H9 (cell line): Measurements from ENCODE around the gene DCTN2. TPM values are rescaled to one million over a fixed set of nuclear protein-coding genes. Genes with fewer than 3 reads are reported as not detected.

ENCODE experiments used
- DNase-seq: peaks from one replicate; pipeline ENCODE4 v3.0.0-alpha.2; 2017
- H2AFZ ChIP-seq: one replicate; pipeline ENCODE4 v1.6.1; 2013; ENCODE audit warnings: mild to moderate bottlenecking, low read length, control low read depth, moderate library complexity
- H2AK5ac ChIP-seq: 2 replicates; pipeline ENCODE4 v1.6.1; 2013; ENCODE audit warnings: low read length, control low read depth, mixed read lengths; ENCODE audit not compliant: insufficient read length
- H2BK120ac ChIP-seq: one replicate; pipeline ENCODE4 v1.6.1; 2013; ENCODE audit warnings: low read depth, mild to moderate bottlenecking, low read length, control low read depth, inconsistent platforms; ENCODE audit not compliant: poor library complexity, severe bottlenecking
- H2BK12ac ChIP-seq: 2 replicates; pipeline ENCODE4 v1.6.1; 2013; ENCODE audit warnings: low read length, control low read depth, mixed read lengths, low read depth; ENCODE audit not compliant: insufficient read length
- H2BK15ac ChIP-seq: 2 replicates; pipeline ENCODE4 v1.6.1; 2013; ENCODE audit warnings: low read depth, low read length, control low read depth
- H2BK20ac ChIP-seq: one replicate; pipeline ENCODE4 v1.6.1; 2013; ENCODE audit warnings: low read depth, mild to moderate bottlenecking, low read length, control low read depth, inconsistent platforms; ENCODE audit not compliant: poor library complexity, severe bottlenecking
- H2BK5ac ChIP-seq: 2 replicates; pipeline ENCODE4 v1.6.1; 2013; ENCODE audit warnings: low read length, control low read depth, mixed read lengths; ENCODE audit not compliant: insufficient read length
- H3K14ac ChIP-seq: 2 replicates; pipeline ENCODE4 v1.6.1; 2013; ENCODE audit warnings: low read length, control low read depth; ENCODE audit not compliant: insufficient read depth
- H3K18ac ChIP-seq: 2 replicates; pipeline ENCODE4 v1.6.1; 2013; ENCODE audit warnings: low read depth, mild to moderate bottlenecking, mixed read lengths, low read length, control low read depth; ENCODE audit not compliant: insufficient read length
- H3K23ac ChIP-seq: 2 replicates; pipeline ENCODE4 v1.6.1; 2013; ENCODE audit warnings: low read length, control low read depth, mixed read lengths, low read depth; ENCODE audit not compliant: insufficient read length
- H3K23me2 ChIP-seq: 2 replicates; pipeline ENCODE4 v1.6.1; 2013; ENCODE audit warnings: low read depth, mild to moderate bottlenecking, mixed read lengths, low read length, control low read depth; ENCODE audit not compliant: insufficient read length, poor library complexity, severe bottlenecking
- H3K27ac ChIP-seq: 2 replicates; pipeline ENCODE4 v1.5.1; 2013; ENCODE audit warnings: low read length, control low read depth, mixed read lengths, low read depth; ENCODE audit not compliant: insufficient read length
- H3K27me3 ChIP-seq: 2 replicates; pipeline ENCODE4 v1.6.1; 2013; ENCODE audit warnings: low read length, control low read depth, inconsistent platforms; ENCODE audit not compliant: insufficient read depth
- H3K4ac ChIP-seq: 2 replicates; pipeline ENCODE4 v1.6.1; 2013; ENCODE audit warnings: low read depth, mild to moderate bottlenecking, control low read depth, inconsistent platforms, low read length, moderate library complexity
- H3K4me1 ChIP-seq: 2 replicates; pipeline ENCODE4 v1.6.1; 2013; ENCODE audit warnings: low read length, control low read depth, inconsistent platforms; ENCODE audit not compliant: insufficient read depth
- H3K4me2 ChIP-seq: 2 replicates; pipeline ENCODE4 v1.6.1; 2013; ENCODE audit warnings: low read length, control low read depth, mixed read lengths; ENCODE audit not compliant: insufficient read length, insufficient read depth
- H3K56ac ChIP-seq: 2 replicates; pipeline ENCODE4 v1.6.1; 2013; ENCODE audit warnings: low read depth, mild to moderate bottlenecking, mixed read lengths, low read length, control low read depth; ENCODE audit not compliant: insufficient read length
- H3K79me1 ChIP-seq: 2 replicates; pipeline ENCODE4 v1.6.1; 2013; ENCODE audit warnings: low read depth, mild to moderate bottlenecking, moderate library complexity, low read length, control low read depth, inconsistent platforms; ENCODE audit not compliant: insufficient read depth, poor library complexity, severe bottlenecking
- H3K79me2 ChIP-seq: 2 replicates; pipeline ENCODE4 v1.6.1; 2013; ENCODE audit warnings: low read length, control low read depth, inconsistent platforms; ENCODE audit not compliant: insufficient read depth
- H3K9ac ChIP-seq: 2 replicates; pipeline ENCODE4 v1.6.1; 2013; ENCODE audit warnings: low read length, control low read depth, mixed read lengths; ENCODE audit not compliant: insufficient read length; ENCODE audit errors: extremely low read depth
- H3K9me3 ChIP-seq: one replicate; pipeline ENCODE4 v1.6.1; 2013; ENCODE audit warnings: low read depth, low read length, inconsistent platforms; ENCODE audit not compliant: control insufficient read depth
- H3T11ph ChIP-seq: one replicate; pipeline ENCODE4 v1.6.1; 2013; ENCODE audit warnings: mild to moderate bottlenecking, low read length, control low read depth, inconsistent platforms
- H4K20me1 ChIP-seq: one replicate; pipeline ENCODE4 v1.6.1; 2013; ENCODE audit not compliant: control insufficient read depth, insufficient read length, insufficient read depth
- H4K5ac ChIP-seq: 2 replicates; pipeline ENCODE4 v1.6.1; 2013; ENCODE audit warnings: low read depth, mild to moderate bottlenecking, mixed read lengths, low read length, control low read depth; ENCODE audit not compliant: insufficient read length
- H4K8ac ChIP-seq: replicated peaks from 2 replicates; pipeline ENCODE4 v1.6.1; 2013; ENCODE audit warnings: low read length, control low read depth, mixed read lengths, low read depth; ENCODE audit not compliant: insufficient read length
- H4K91ac ChIP-seq: 2 replicates; pipeline ENCODE4 v1.6.1; 2013; ENCODE audit warnings: low read depth, mild to moderate bottlenecking, moderate library complexity, mixed read lengths, low read length, control low read depth; ENCODE audit not compliant: insufficient read length
- H3K27ac Mint-ChIP-seq, 3 experiments: 2 replicates in 2 of 3; 3 replicates in 1 of 3; pipeline ENCODE4 v1.8.0; 2020 to 2021; ENCODE audit warnings: mixed read lengths in 3 of 3, mild to moderate bottlenecking in 1 of 3, moderate library complexity in 1 of 3
- H3K27me3 Mint-ChIP-seq: 2 replicates; pipeline ENCODE4 v1.8.0; 2021; ENCODE audit warnings: low read depth, mild to moderate bottlenecking, moderate library complexity, mixed read lengths
- H3K36me3 Mint-ChIP-seq, 3 experiments: 2 replicates in 2 of 3; 3 replicates in 1 of 3; pipeline ENCODE4 v1.8.0; 2020 to 2021; ENCODE audit warnings: low read depth in 3 of 3, mixed read lengths in 3 of 3; ENCODE audit not compliant: insufficient read depth in 1 of 3
- H3K4me1 Mint-ChIP-seq, 2 experiments: 2 replicates each; pipeline ENCODE4 v1.8.0; 2020; ENCODE audit warnings: mixed read lengths in 2 of 2
- H3K4me3 Mint-ChIP-seq, 2 experiments: 2 replicates in 1 of 2; 3 replicates in 1 of 2; pipeline ENCODE4 v1.8.0; 2020 to 2021; ENCODE audit warnings: mild to moderate bottlenecking in 2 of 2, mixed read lengths in 2 of 2, moderate library complexity in 1 of 2
- H3K9me3 Mint-ChIP-seq, 2 experiments: 2 replicates in 1 of 2; 3 replicates in 1 of 2; pipeline ENCODE4 v1.8.0; 2020; ENCODE audit warnings: mild to moderate bottlenecking in 2 of 2, mixed read lengths in 2 of 2, moderate library complexity in 1 of 2
- CTCF ChIP-seq: fragments of 200-600 bp; sonication (generic); conservative IDR thresholded peaks from 3 replicates; pipeline ENCODE4 v1.8.0; 2021; ENCODE audit warnings: antibody characterized with exemption, mild to moderate bottlenecking
- WGBS: extraction: QIAGEN DNeasy Blood & Tissue Kit; methylation state at CpG from one replicate; pipeline ENCODE4 v1.1.7; 2013; ENCODE audit warnings: missing lambda C conversion rate, low lambda C conversion rate, mixed read lengths; ENCODE audit not compliant: insufficient read length; ENCODE audit errors: extremely low coverage; 5-methylcytosine and 5-hydroxymethylcytosine counted together
- total RNA-seq: library from RNA; stranded (reverse); gene quantifications from 2 replicates; pipeline ENCODE4 v1.2.1, GENCODE V29; 2021

Gene DCTN2
- total RNA-seq, 1 experiment from 2014 or later: 97.7 TPM

- H3K23ac ChIP-seq: no peak overlapping the region
- no peak overlapping the region for H3K9ac ChIP-seq
- no peak overlapping the region for H3K4me3 Mint-ChIP-seq
- no peak overlapping the region for H2BK15ac ChIP-seq
- no peak for DNase-seq
- H3K27ac Mint-ChIP-seq: peak overlapping the region in 1 of 3 experiments; percentile 53; a peak in 1 of 7 replicates
- no peak overlapping the region for H3K14ac ChIP-seq
- H2AK5ac ChIP-seq: no peak overlapping the region
- H4K8ac ChIP-seq: no peak overlapping the region
- H2AFZ ChIP-seq: no peak overlapping the region
- no peak overlapping the region for H4K91ac ChIP-seq
- 0 out of 2 replicates have a peak, but pooled peaks cover 2% of the 10 kb centered on the region for H3K27me3 Mint-ChIP-seq
- no peak overlapping the region for H3K56ac ChIP-seq
- no peak overlapping the region for H2BK120ac ChIP-seq
- H2BK20ac ChIP-seq: no peak overlapping the region
- H3K18ac ChIP-seq: no peak overlapping the region
- H3K27ac ChIP-seq: no peak overlapping the region
- no peak for TF ChIP-seq CTCF
- no CpG with 5 or more reads among the region's 3 CpGs for WGBS
- no peak overlapping the region for H3T11ph ChIP-seq
- H3K23me2 ChIP-seq: peaks cover 11% of the 10 kb centered on the region
- no peak overlapping the region for H2BK5ac ChIP-seq
- no peak overlapping the region for H3K4ac ChIP-seq
- no peak overlapping the region for H4K5ac ChIP-seq
- no peaks in the 10 kb centered on the region for H3K79me1 ChIP-seq
- H3K79me2 ChIP-seq: 0 out of 2 replicates have a peak, but pooled peaks cover 1% of the 10 kb centered on the region
- H3K4me2 ChIP-seq: no peak overlapping the region
- H3K9me3 ChIP-seq: no peaks in the 10 kb centered on the region
- H2BK12ac ChIP-seq: no peak overlapping the region
- no peaks in the 10 kb centered on the region for H3K27me3 ChIP-seq
- H4K20me1 ChIP-seq: no peaks in the 10 kb centered on the region
- no peaks in the 10 kb centered on the region; the same call in 1 of the 2 replicates for H3K4me1 ChIP-seq
- H3K9me3 Mint-ChIP-seq: no peaks in the 10 kb centered on the region
- H3K4me1 Mint-ChIP-seq: peaks cover 12 to 16% of the 10 kb centered on the region in 2 experiments
- peaks cover 69 to 87% (median 77%) of the 10 kb centered on the region in 3 experiments for H3K36me3 Mint-ChIP-seq
These were observed 31.5 kb downstream of the DCTN2 start for GRCh38 chr12:57515408-57515933.
